NK-92 treated with Interleukin-12 subunit alpha and Interleukin-12 subunit beta, amount 100 ng/mL, for 24 hours (cell line): ENCODE data around the gene KRTAP1-3.
"Not testable (repeated sequence)": the region's sequence is repeated elsewhere in the genome, so short reads cannot be mapped to it uniquely, and the experiment has no call there.

Source experiments
- DNase-seq: peaks from one replicate; lab custom pipeline; 2025; lab: John Stamatoyannopoulos, UW

Gene KRTAP1-3

GRCh38 chr17:41010441-41010840 is 24.2 kb downstream of the KRTAP1-3 start:
- DNase-seq: no peak

- DNase-seq: no peak
Measured at GRCh38 chr17:41009936-41010335, 24.7 kb downstream of the KRTAP1-3 start.

GRCh38 chr17:41009301-41009760 is 25.3 kb downstream of the KRTAP1-3 start:
- no peak for DNase-seq

GRCh38 chr17:41008811-41009210 is 25.9 kb downstream of the KRTAP1-3 start, which contains the start of gene KRTAP3-1:
KRTAP3-1 (minus strand) TSS chr17:41009128; CDS start chr17:41009074, 54 bp downstream.
- DNase-seq: no peak

GRCh38 chr17:41004397-41004796 is 30.3 kb downstream of the KRTAP1-3 start:
- no peak for DNase-seq

DNA sequence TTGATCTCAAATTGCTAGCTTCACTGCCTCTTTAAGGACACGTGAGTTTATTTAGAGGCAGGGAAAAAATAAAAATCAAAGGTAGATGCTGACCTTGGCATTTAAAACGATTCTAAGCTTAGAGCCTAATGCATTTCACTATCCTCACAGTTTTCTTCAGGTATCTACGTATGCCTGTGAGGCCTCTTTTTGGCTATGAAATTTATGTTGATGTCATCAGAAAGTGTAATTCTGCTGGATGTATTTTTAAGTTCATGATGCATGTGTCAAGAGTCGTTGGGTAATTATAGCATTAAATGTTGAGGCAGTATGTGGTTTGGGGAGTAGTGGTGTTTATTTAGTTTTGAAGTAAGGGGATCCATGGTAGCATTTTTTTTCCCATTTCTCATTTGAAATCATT is 30.7 kb downstream of the KRTAP1-3 start:
- DNase-seq: no peak

- DNase-seq: no peak
Measured at GRCh38 chr17:41002814-41003213, 31.9 kb downstream of the KRTAP1-3 start.

DNA sequence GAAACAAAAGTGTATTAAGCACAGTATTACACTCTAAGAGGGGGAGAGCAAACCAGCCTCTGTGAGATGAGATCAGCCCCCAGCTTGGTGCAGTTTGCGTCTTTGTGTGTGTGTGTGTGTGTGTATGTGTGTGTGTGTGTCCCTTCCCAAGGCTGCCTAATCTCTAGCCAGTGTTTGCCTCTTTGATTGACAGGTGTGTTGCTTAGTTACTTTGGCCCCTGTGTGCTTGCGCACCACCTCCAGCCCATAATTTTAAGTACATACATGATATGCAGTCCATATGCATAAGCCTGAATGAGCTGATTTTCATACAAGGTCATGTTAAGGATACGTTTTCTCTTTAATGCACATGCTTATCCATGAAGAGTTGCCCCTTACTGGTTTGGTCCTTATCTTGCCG is 32.9 kb downstream of the KRTAP1-3 start:
- DNase-seq: no peak

GRCh38 chr17:40999563-40999962 is 35.1 kb downstream of the KRTAP1-3 start, which contains the start of gene KRTAP3-2:
KRTAP3-2 (minus strand) TSS chr17:40999906; CDS start chr17:40999853, 53 bp downstream.
- DNase-seq: not testable (repeated sequence)

DNA sequence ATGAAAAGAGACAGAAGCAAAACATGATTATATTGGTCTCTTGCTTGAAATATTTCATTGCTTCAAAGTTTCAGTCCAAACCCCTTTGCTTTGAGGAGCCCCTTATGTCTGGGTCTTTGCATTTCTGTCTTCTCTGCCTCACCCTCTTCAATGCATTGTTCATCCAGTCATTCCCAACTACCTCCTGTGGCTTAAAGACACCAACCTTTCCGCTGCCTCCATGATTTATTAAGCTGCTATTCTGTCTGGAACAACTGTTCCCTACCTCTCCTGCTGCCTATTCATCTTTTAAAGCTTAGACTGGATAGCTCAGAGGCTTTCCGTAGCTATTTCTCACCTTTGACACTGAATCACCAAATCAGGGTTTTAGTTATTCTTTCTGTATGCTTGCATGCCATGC is 37.3 kb downstream of the KRTAP1-3 start:
- DNase-seq: no peak

DNA sequence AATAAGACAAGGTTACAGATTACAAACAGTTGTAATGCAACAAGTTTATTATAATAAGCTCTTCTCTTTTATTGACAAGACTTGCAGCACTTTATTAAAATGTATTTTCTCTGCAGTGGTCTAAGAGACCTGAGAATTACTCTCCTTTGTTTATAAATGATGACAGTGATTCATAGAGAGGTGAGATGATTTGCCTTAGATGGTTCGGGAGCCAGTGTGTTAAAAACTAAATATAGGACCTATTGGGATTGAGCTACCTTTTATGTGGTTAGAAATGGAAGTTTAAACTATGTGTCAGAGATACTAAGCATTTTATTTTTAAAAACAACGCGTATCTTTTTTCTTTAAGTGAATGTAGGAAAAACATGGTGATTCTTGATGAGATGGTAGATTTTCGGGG is 37.8 kb downstream of the KRTAP1-3 start:
- DNase-seq: no peak

- DNase-seq: no peak
Measured at GRCh38 chr17:40995116-40995515, 39.6 kb downstream of the KRTAP1-3 start.

DNA sequence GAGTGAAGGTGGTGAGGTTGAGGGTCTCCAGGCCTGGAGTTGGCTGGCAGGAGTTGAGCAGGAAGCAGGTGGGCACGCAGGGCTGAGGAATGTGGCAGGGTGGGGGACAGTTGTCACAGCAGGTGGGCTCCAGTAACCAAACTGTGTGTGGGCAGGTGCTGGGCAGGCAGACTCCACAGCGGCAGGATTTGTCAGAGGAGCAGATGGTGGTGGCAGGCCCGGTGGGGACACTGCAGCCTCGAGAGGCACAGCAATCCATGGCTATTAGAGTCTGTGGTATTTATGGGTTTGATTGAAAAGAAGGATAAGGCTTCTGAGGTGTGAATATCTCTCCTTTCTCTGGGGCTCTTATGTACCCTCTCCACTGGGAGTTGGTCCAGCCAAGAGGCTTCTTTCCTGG is 40.8 kb downstream of the KRTAP1-3 start, which contains the start of gene KRTAP3-3:
Gene KRTAP3-3 (minus strand): TSS at position 326 of the 400 bp plus-strand sequence. CDS start 67 bp downstream, at position 259.
- no peak for DNase-seq

DNA sequence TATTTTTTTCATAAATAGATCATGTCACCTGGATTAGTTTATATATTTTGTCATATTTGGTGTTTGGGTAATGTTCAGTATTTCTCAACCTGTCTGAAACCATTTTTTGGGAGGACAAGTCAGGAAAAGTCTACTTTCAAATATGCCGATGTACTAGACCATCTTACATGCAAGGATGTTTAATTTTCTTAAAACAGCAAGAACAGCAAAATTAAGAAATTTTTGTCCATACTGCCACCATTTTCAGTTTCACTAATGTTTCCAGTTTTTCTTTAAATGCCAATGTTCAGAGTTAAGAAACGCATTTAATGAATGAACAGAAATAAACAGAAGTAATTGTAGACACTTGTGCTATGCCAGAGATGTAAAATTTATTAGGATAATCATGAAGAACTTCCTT is 41.6 kb downstream of the KRTAP1-3 start:
- no peak for DNase-seq

DNA sequence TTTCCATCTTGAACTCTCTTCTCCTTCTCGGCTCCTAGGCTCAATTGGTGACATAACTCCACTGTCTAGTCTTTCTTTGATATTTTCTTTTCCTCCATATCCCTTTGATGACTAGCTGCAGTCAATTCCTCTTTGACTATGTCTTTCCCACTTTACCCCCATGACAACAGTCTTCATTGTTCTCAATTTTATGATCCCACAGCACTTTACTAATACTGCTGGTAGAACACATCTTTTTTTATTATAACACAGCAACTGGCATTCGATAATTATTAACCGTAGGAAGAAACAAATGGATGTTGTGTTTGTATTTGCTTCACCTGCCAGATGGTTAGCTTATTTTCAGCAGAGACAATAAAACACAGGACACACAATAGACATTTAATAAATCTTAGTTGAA is 42.0 kb downstream of the KRTAP1-3 start:
- no peak for DNase-seq

DNA sequence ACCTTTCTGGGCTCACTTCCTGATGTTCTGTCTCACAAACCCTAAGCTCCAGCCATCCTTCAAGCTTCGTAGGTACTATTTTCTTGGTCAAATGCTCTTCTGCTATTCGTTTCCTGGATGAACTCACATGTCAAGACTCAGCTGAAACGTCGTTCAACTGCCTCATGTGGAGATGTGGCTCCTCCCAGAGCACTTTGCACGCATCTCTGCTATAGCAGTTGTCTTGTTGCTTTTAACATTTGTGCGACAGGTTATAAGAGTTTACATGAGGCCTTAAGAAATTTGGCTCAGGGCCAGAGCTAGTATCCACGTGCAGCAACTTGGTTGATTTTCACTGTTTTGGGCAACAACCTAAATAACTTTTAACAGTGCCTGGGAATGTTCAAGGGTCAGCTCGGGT is 47.8 kb downstream of the KRTAP1-3 start:
- no peak for DNase-seq

DNA sequence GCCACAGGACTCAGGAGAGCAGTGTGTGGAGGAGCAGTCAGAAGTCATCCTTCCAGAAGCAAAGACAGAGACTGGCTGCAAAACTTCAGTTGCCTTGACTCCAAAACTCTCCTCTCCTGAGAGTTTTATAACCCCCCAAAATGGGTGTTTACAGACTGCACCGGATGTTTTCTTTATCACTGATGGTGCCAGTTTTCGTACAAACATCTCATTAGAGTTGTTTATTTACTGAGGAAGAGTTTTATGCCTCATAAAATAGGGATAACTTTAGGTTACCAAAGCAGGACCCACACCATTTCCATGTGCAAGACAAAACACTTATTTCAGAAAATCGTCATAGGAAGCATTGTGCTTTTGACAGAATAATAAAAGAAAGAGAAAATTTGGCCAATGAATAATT is 50.4 kb downstream of the KRTAP1-3 start, which contains the start of gene KRT40:
Gene KRT40 (minus strand): TSS at position 101 of the 400 bp plus-strand sequence. CDS start 53 bp downstream, at position 48.
- DNase-seq: no peak
